Peyer's patch (tissue), 4 donors: ENCODE measurements around the gene CALR3.

Experiments
- CTCF ChIP-seq, 6 experiments: fragments of 450-650 bp in 4 of 6; fragments of 200-600 bp in 2 of 6; sonication (generic) in 1 of 6; IDR thresholded peaks; one replicate each; pipeline ENCODE4 v1.5.1; 2017 to 2019; ENCODE audit warnings: antibody characterized with exemption in 6 of 6, mild to moderate bottlenecking in 3 of 6, moderate library complexity in 1 of 6
- POLR2A ChIP-seq, 2 donors: fragments of 450-650 bp; IDR thresholded peaks; one replicate each; pipeline ENCODE4 v1.5.1; 2017; ENCODE audit warnings: antibody characterized with exemption in 2 of 2, mild to moderate bottlenecking in 2 of 2, moderate library complexity in 2 of 2

GRCh38 chr19:16435999-16436650, 59.8 kb downstream of the CALR3 start:
- TF ChIP-seq POLR2A (IDR thresholded peaks at IDR 0.05) = no peak
- no peak for TF ChIP-seq CTCF (IDR thresholded peaks at IDR 0.05)
